Activated CD8-positive, alpha-beta memory T cell treated with anti-CD3 and anti-CD28 coated beads for 24 hours (primary cell): ENCODE data around the gene ZNRF1.
"Not testable (repeated sequence)": the region's sequence is repeated elsewhere in the genome, so short reads cannot be mapped to it uniquely, and the experiment has no call there.

ENCODE experiments used
- DNase-seq: peaks from one replicate; pipeline ENCODE4 v3.0.0-alpha.2; 2020

Gene ZNRF1

DNA sequence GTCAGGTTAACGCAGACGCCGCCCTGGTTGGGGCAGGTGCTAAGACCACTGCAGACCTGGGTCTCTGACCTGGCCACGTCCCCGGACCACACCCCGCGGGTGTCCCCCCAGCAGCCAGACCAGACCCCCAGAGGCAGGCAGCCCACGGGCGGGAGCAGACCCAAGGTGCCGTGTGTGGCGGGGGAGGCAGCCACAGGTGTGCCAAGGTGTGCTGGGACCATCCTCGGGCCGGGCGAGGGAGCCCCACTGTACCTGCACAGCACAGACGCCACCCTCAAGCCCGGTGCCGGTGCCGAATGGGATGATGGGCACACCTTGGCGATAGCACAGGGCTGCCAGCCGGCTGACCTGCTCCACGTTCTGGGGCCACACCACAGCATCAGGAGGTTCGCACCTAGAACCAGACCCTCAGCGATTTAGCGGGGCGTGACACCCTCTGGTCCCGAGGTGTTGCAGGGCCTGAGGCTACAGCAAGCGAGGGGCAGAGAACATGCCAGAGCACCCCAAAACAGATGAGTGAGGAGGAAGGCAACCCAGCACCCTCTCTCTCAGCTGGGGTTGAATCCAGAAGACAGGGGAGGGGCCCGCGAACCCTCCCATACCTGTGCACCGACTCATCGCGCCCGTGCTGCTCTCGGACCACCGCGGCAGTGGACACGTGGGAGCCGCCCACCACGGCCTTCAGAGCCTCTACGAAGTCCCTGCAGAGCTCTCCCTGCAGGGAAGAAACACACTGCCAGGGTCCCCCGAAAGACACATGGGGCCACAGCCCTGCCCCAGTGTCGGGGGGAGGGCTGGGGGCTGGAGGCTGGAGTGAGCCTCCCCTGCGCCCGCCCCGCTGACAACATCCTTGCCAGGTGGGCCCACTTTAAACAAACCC lies 116.4 kb downstream of the ZNRF1 start:
- DNase-seq: no peak

DNA sequence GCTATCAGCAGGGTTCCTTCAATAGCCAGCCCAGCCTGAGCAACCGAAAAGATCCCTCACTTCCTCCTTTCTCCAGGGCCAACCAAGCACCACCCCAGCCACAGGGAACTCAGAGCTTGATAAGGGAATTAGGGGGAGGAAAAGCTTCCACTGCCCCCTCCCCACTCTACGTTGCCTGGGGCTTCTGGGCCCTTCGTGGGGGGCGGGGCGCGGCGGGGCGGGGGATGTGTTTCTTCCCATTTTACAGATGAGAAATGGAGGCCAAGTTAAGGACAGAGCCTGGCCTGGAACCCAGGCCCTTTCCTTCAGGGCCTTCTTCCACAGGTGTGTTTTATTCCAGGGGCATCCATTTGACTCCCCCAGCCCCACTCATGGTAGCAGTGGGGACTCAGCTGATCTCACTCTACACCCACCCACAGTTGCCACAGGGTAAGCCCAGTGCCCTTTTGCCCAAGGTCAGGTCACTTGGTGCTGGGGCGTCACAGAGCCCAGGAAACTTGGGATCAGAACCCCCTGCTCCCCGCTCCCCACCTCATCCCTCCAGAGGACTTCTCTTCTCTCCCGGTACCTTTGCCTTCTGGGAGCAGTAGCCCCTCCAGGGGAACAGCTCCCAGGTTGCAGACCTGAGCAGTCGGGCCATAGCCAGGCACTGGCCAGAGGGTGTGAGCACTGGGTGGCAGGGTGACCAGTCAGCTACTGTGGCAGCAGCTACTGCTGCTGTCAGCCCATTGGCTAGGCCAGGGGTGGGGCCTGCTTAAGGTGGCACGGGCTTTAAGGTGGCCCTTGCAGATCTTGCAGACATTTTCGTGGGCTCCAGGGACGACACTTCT lies 117.5 kb downstream of the ZNRF1 start, which contains the start of gene LDHD:
Gene LDHD, minus strand, starts transcription at position 700 of the 830 bp plus-strand sequence. Its CDS starts 60 bp downstream, at position 640.
- DNase-seq: no peak

DNA sequence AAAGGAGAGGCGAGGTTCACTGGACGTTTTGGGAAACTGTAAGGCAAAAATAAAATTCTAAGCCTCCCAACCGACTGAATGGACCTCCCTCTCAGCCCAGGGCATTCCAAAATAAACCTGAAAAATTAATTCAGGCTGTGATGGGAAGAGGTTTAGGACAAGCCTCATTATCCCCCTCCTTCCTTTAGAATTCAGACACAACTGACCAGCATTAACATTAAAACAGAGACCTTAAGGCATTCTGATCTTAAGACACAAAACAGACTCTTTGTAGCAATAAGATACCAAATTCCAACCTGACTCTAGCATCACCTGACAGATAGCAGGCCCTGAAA lies 118.1 kb downstream of the ZNRF1 start:
- DNase-seq: no peak

DNA sequence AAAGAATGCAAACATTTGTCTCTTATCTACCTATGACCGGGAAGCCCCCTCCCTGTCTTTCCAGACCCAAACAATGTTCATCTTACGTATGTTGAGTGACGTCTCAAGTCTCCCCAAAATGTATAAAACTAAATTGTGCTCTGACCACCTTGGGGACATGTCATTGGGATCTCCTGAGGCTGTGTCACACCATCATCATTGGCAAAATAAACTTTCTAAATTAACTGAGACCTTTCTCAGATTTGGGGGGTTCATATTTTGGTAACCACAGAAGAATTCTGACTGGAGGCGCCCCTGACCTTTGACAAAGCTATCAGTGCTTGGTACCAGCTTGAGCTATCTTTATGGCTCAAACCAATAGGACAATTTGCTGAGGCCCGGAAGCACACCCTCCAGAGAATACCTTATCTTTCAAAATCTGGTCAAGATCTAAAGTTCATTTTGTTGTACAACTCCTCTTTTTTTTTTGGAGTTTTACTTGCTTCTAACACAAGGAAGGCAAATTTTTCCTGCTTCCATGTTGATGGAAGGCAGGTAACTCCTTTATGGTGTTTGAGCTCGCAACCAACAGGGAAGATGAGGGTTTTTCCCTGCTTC lies 120.2 kb downstream of the ZNRF1 start:
- no peak for DNase-seq

DNA sequence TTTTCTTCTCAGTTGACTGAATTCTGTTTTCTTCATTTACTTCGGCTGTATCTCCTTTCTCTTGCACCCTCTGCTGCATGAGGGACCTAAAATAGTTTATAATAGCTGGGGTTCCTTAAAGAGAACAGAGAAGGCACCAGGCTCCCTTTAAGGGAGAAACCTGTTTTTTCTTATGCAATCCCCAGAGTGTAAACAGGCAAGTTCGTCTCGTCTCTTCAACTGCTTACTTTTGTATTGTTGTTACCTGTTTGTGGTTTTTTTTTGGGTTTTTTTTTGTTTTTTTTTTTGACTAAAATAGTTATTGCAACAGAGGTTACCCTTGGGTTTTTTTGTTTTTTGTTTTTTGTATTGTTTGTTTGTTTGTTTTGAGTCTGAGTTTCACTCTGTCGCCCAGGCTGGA lies 121.4 kb downstream of the ZNRF1 start:
- no peak for DNase-seq

GRCh38 chr16:75121949-75122568 lies 123.2 kb downstream of the ZNRF1 start:
- no peak for DNase-seq

- DNase-seq: no peak
These were observed 123.8 kb downstream of the ZNRF1 start for GRCh38 chr16:75122609-75123008.

GRCh38 chr16:75127713-75128415 lies 129.0 kb downstream of the ZNRF1 start:
- DNase-seq: no peak

DNA sequence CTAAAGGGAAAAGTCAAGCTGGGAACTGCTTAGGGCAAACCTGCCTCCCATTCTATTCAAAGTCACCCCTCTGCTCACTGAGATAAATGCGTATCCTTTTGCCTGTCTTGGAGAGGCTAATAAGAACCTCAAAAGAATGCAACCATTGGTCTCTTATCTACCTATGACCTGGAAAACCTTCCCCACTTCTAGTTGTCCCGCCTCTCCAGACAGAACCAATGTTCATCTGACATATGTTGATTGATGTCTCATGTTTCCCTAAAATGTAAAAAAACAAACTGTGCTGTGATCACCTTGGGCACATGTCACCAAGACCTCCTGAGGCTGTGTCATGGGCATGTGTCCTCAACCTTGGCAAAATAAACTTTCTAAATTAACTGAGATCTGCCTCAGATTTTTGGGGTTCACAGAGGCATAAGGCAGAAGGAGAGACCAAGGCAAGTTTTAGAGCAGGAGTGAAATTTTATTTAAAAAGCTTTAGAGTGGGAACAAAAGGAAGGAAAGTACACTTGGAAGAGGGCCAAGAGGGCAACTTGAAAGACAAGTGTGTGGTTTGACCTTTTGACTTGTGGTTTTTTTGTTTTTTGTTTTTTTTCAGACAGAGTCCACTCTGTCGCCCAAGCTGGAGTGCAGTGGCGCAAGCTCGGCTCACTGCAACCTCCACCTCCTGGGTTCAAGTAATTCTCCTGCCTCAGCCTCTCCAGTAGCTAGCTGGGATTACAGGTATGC lies 130.8 kb downstream of the ZNRF1 start:
- not testable (repeated sequence) for DNase-seq

GRCh38 chr16:75130150-75130771 lies 131.4 kb downstream of the ZNRF1 start:
- DNase-seq: no peak

GRCh38 chr16:75131081-75131480 lies 132.3 kb downstream of the ZNRF1 start:
- no peak for DNase-seq

GRCh38 chr16:75138233-75138632 lies 139.4 kb downstream of the ZNRF1 start:
- DNase-seq: no peak

- DNase-seq: no peak
These were observed 139.8 kb downstream of the ZNRF1 start for GRCh38 chr16:75138636-75139035.

GRCh38 chr16:75139498-75139897 lies 140.7 kb downstream of the ZNRF1 start:
- DNase-seq: no peak

DNA sequence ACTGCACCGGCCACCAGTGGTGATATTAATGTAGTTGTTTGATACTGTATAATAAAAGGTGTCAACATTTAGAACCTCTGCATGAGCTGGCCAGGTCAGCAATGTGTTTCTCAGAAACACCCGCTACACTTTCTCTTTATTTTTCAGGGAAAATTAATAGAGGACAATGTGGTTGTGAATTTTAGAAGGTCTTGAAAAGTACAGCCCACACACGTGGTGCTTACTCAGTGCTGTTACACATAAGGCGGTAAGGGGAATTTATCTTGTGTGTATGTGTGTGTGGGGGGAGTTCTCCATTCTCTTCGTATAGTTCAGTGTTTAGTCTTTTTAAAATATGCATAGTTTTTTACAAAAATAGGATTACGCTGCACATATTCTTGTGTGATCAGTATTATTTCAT lies 145.1 kb downstream of the ZNRF1 start:
- DNase-seq: no peak

DNA sequence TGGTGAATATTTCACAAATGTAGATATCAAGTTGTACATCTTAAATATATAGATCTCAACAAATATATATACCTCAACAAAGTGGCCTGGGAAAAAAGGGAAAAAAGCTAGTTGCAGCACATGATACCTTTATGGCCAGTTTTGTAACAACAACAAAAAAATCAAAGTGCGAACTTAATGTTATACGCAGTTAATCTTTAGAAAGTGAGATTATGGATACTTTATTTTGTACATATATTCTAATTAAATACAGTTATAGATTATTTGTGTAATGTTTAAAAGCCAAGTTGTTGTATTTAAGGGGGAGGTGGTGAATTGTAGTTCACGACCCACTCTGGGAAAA lies 149.1 kb downstream of the ZNRF1 start:
- no peak for DNase-seq

DNA sequence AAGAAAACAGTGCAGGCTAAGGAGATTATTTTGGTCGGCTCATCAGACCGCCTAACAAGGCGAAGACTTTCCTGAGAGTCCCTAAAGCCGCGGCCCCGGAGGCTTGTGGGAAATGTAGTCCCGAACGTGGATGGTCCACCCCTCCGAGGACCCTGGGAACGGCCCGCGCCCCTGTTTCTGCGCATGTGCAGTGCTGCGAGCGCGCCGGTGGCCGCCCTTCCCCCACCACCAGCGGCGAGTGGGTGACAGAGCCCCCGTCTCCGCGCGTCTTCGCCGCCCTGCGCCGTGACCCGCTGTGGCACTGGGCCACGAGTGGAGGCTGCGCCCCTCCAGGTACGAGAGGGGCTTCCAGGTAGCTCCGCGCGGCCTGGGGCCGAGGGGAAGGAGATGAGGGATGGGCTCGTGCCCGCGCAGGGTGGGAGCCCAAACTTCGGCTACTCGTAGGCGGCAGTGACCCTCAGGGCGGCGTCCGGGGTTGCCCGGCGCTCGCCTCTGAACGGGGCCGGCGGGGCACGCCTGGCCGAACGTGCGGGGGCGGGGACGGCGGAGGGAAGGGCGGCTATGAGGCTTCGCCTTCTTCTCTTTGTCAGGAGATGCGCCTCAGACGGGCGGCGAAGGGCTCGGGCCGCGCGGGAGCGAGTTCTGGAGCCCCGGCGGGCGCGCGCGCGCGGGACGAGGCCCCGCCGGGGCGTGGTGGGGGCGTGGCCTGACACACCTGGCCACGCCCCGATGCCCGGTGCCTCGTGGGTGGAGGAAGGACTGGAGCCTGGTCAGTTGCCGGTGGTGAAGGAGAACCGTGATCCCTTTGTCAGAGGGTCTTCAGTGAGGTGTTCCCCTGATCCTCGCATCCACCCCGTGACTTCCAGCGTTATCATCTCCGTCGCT lies 149.7 kb downstream of the ZNRF1 start, which contains the start of gene ZFP1:
Gene ZFP1, plus strand, starts transcription at position 214 of the 885 bp plus-strand sequence. CDS start 4,428 bp downstream, outside the sequence.
- peak; percentile 99 for DNase-seq

- DNase-seq: no peak
These were observed 153.0 kb downstream of the ZNRF1 start for GRCh38 chr16:75151798-75152197.

GRCh38 chr16:75152635-75153034 lies 153.8 kb downstream of the ZNRF1 start:
- no peak for DNase-seq

GRCh38 chr16:75160386-75160785 lies 161.6 kb downstream of the ZNRF1 start:
- DNase-seq: no peak
